Endothelial cell of umbilical vein (primary cell): ENCODE measurements around the gene FADS2.

Experiments
- EZH2 ChIP-seq: IDR thresholded peaks from 2 replicates; pipeline ENCODE4 v1.6.1; 2012; ENCODE audit warnings: borderline replicate concordance, low read depth, mild to moderate bottlenecking, moderate library complexity, low read length, inconsistent platforms; ENCODE audit not compliant: severe bottlenecking
- MYC ChIP-seq: IDR thresholded peaks from one replicate; pipeline ENCODE4 v1.6.1; 2011; ENCODE audit warnings: mild to moderate bottlenecking, low read depth, low read length
- POLR2A ChIP-seq: IDR thresholded peaks from 2 replicates; pipeline ENCODE4 v1.6.1; 2012; ENCODE audit warnings: low read depth, mild to moderate bottlenecking, control low read depth, low read length
- TF ChIP-seq, protein P1 (sequence below), 2 donors: IDR thresholded peaks; 1 replicate in 1 of 2; 2 replicates in 1 of 2; pipeline ENCODE4 v1.5.1; 2011; ENCODE audit warnings: low read length in 2 of 2, mild to moderate bottlenecking in 2 of 2, moderate library complexity in 2 of 2, control low read depth in 1 of 2, inconsistent platforms in 1 of 2, low read depth in 1 of 2; ENCODE audit not compliant: insufficient read depth in 1 of 2; ENCODE audit errors: extremely low read depth in 1 of 2
- TF ChIP-seq, protein P2 (sequence below): IDR thresholded peaks from 2 replicates; pipeline ENCODE4 v1.6.1; 2011; ENCODE audit not compliant: insufficient read depth, insufficient read length

DNA sequence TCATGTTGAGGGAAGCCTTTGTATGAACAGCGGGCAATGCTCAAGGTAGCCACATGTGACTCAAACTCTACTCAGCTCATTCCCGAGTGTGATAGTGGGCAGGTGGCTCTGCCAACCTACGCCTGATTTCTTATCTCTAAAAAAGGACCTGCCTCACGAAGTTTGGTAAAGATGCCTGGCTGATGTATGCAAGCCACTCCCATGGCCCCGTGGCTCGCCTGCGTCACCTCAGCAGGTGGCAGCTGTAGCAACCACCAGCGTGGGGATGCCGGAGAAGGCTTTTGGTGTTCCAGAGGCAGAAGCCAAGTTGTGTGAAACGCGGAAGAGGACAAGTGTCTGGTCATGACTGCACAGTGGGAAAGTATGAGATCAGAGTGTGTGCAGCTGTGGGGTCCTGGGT is 5.4 kb downstream of the FADS2 start:
- TF ChIP-seq, protein P1, sequence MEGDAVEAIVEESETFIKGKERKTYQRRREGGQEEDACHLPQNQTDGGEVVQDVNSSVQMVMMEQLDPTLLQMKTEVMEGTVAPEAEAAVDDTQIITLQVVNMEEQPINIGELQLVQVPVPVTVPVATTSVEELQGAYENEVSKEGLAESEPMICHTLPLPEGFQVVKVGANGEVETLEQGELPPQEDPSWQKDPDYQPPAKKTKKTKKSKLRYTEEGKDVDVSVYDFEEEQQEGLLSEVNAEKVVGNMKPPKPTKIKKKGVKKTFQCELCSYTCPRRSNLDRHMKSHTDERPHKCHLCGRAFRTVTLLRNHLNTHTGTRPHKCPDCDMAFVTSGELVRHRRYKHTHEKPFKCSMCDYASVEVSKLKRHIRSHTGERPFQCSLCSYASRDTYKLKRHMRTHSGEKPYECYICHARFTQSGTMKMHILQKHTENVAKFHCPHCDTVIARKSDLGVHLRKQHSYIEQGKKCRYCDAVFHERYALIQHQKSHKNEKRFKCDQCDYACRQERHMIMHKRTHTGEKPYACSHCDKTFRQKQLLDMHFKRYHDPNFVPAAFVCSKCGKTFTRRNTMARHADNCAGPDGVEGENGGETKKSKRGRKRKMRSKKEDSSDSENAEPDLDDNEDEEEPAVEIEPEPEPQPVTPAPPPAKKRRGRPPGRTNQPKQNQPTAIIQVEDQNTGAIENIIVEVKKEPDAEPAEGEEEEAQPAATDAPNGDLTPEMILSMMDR (IDR thresholded peaks at IDR 0.05; ENCODE audit: extremely low read depth in 1 of 2, insufficient read depth in 1 of 2, low read depth in 1 of 2, low read length in 2 of 2), result no peak
- TF ChIP-seq MYC (no peak), POLR2A (no peak), EZH2 (no peak)
- TF ChIP-seq, protein P2, sequence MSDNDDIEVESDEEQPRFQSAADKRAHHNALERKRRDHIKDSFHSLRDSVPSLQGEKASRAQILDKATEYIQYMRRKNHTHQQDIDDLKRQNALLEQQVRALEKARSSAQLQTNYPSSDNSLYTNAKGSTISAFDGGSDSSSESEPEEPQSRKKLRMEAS, result no peak
